ENCODE data around the gene LRRN4.

DNA sequence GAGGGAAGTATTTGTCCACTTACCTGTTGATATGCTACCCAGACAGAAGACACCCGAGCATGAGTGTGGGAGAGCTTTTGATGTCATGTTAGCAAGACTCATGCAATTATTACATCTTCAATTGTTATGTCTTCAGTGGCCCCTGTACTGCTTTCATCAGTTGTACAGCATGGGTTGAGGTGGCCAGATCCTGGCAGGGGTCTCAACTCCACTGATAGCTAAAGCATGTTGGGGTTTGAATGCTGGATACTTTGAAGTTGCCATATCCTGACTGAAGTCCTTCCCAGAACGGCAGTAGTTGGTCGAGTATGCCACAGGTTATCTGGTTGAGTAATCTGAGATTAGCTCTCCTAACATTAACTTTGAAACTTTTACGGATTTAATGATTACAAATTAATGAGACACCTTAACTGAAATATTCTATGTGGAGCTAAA lies 46.7 kb downstream of the LRRN4 start:
- TF ChIP-seq CBX3 (IDR thresholded peaks at IDR 0.05; ENCODE audit: low read depth) (no peak), POLR2A (IDR thresholded peaks at IDR 0.05; ENCODE audit: borderline replicate concordance, extremely low read depth, insufficient read depth, insufficient read length) (no peak), POLR2AphosphoS5 (IDR thresholded peaks at IDR 0.05; ENCODE audit: low read depth, low read length) (no peak)
- TF ChIP-seq, protein P1, sequence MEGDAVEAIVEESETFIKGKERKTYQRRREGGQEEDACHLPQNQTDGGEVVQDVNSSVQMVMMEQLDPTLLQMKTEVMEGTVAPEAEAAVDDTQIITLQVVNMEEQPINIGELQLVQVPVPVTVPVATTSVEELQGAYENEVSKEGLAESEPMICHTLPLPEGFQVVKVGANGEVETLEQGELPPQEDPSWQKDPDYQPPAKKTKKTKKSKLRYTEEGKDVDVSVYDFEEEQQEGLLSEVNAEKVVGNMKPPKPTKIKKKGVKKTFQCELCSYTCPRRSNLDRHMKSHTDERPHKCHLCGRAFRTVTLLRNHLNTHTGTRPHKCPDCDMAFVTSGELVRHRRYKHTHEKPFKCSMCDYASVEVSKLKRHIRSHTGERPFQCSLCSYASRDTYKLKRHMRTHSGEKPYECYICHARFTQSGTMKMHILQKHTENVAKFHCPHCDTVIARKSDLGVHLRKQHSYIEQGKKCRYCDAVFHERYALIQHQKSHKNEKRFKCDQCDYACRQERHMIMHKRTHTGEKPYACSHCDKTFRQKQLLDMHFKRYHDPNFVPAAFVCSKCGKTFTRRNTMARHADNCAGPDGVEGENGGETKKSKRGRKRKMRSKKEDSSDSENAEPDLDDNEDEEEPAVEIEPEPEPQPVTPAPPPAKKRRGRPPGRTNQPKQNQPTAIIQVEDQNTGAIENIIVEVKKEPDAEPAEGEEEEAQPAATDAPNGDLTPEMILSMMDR (IDR thresholded peaks at IDR 0.05 in 2 of 3, conservative IDR thresholded peaks at IDR 0.05 in 1 of 3; ENCODE audit: borderline replicate concordance in 1 of 3, insufficient read depth in 1 of 3, low read depth in 2 of 3, low read length in 2 of 3) = no peak

Measured in HCT116 (cell line).